Bone marrow (tissue), 2 donors: Measurements from ENCODE around the gene ZNF684.
"Not testable (repeated sequence)": the region's sequence is repeated elsewhere in the genome, so short reads cannot be mapped to it uniquely, and the experiment has no call there.

Source experiments
- DNase-seq, 2 donors: peaks; one replicate each; lab custom pipeline; 2025; lab: John Stamatoyannopoulos, UW

The ZNF684 gene

GRCh38 chr1:40531381-40532061 lies at the start of gene ZNF684:
Gene ZNF684 (plus strand): TSS chr1:40531637. CDS start chr1:40533167, 1,530 bp downstream.
- DNase-seq, result peak; percentile 62 to 88

DNA sequence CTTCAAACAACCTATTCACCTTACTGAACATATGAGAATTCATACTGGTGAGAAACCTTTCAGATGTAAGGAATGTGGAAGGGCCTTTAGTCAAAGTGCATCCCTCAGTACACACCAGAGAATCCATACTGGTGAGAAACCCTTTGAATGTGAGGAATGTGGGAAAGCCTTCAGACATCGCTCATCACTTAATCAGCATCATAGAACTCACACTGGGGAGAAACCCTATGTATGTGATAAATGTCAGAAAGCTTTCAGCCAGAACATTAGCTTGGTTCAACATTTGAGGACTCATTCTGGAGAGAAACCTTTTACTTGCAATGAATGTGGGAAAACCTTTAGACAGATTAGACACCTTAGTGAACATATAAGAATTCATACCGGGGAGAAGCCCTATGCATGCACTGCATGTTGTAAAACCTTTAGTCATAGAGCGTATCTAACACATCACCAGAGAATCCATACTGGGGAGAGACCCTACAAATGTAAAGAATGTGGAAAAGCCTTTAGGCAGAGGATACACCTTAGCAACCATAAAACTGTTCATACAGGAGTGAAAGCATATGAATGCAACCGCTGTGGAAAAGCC lies 36.0 kb upstream of the ZNF684 start:
- DNase-seq, result no peak

GRCh38 chr1:40502651-40503050 lies 28.8 kb upstream of the ZNF684 start:
- not testable (repeated sequence) for DNase-seq

DNA sequence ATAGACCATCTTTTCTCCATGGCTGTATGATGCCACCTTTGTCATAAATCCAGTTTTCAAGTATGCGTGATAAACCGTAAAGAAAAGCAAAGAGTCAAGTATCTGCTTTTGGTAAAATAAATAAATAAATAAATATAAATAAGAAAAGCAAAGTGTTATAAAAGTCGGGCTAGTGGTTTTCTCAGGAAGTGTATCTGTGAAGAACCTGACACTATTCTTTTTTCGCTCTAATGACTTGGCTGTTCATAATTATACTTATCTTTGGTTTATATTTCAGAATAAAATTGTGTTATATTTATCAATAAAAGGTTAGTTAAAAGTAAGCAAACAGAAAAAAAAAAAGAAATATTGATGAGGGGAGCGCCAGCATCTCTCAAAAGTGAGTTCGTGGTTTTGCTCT lies 23.5 kb upstream of the ZNF684 start:
- no peak for DNase-seq

GRCh38 chr1:40508375-40509341 lies 22.8 kb upstream of the ZNF684 start, which contains the start of gene EXO5:
Gene EXO5 (plus strand): TSS chr1:40508767. CDS start chr1:40514545, 5,778 bp downstream.
- DNase-seq, result peak; percentile 59 to 65

DNA sequence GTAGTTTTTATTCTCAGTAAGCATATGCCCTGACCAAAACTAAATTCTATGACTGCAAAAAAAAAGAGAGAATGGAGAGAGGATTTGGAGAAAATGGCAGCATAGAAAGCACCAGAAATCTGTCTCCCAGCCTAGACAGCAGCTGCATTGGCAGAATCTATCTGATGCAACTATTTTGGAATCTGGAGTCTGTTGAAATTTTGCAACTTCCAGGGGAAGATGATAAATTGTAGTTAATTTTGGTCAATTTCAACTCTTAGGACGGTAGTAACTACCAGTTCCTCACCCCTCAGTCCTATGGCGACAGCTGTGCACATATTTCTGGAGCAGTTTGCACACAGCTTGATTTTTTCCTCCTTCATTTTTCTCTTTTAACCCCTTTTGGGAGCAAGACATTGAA lies 11.9 kb upstream of the ZNF684 start:
- DNase-seq, result no peak

DNA sequence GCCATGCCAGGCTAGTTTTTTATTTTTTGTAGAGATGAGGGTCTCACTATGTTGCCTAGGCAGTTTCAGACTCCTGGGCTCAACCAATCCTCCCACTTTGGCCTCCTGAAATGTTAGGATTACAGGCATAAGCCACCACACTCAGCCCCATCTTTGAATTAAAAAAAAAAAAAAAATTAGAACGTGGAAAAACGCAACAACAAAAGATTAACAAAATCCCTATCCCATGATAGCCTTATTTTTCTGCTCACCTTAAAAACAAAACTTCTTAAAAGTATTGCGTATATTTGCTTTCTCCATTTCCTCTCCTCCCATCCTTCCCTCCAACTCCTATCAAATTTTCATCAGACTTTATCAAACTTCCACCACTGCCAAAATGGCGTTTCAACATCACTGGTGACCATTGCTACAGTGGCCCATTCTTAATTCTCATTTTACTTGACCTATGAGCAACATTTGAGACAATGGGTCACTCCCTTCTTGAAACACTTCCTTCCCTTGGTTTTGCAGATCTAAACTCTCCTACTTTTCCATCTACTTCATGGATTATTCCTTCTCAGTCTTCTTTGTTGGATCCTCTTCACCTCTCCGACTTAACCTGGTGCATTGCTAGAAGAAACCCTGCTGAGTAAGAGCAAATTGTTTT lies 579 bp upstream of the ZNF684 start:
- no peak for DNase-seq

DNA sequence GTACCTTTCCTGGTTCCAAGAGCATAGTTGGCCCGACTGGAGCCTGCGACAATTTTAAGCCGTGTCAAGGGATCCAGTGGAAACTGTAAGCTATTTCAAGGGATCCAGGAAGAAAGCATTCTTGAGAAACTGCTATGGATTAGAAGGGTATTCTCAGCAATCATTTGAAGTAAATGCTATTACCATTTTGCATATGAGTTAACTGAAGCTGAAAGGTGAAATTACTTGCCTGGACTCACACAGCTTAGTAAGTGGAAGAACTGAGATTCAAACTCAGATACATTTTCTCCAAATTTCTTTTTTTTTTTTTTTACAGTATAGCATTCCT lies 589 bp downstream of the ZNF684 start:
- no peak for DNase-seq

DNA sequence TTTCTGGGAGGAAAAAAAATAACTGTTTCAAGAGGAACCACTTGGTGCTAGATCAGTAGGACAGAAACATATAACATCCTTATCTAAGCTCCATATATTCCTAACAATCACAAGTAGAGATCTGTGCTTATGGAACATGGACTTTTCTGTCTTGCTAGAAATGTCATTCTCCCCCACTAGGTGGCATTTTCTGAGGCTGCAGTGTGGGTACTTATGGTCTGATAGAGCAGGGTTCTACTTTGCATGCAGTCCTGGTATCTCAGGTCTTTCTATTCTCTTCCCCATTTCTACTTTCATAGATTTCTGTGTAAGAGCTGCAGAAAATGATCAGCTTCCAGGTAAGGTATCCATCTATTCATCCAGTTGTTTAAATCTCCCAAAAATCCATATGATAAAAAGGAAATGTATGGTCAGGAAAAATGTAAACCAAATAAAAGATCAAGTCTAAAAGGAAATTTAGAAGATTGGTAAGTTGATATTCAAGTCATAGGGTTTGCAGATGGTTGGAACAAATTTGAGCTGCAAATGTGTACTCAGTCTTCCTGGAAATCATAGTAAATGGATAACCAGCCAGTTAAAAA lies 1.5 kb downstream of the ZNF684 start:
- DNase-seq, result peak in 1 of 2 donors; percentile 11

DNA sequence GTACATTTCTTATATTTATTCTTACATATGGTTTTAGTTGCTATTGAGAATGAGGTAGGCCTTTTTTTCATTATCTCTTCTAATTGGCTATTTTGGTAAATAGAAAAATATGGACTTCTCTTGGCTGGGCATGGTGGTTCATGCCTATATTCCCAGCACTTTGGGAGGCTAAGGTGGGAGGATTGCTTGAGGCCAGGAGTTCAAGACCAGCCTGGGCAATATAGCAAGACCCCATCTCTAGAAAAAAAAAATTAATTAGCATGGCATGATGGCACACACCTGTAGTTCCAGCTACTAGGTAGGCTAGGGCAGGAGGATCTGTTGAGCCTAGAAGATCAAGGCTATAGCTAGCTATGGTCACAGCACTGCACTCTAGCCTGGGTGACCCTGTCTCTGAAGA lies 3.2 kb downstream of the ZNF684 start:
- DNase-seq, result no peak

- DNase-seq, result no peak
These were observed 4.3 kb downstream of the ZNF684 start for GRCh38 chr1:40535732-40536131.

DNA sequence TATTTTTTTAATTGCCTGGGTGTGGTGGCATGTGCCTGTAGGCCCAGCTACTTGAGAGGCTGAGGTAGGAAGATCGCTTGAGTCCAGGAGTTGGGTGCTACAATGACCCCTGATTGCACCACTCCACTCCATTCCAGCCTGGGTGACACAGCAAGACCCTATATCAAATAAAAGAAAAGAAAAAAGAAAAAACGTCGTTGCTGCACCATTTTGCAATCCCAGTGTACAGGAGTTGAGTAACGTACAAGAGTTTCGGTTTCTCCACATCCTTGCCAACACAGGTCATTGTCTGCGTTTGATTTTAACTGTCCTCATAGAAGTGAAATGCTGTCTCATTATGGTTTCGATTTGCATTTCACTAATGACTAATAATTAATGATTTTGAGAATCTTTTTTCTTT lies 7.9 kb downstream of the ZNF684 start:
- DNase-seq, result no peak

- DNase-seq, result no peak
These were observed 15.5 kb downstream of the ZNF684 start for GRCh38 chr1:40546957-40547356.

- no peak for DNase-seq
These were observed 21.6 kb downstream of the ZNF684 start for GRCh38 chr1:40553017-40553416.

DNA sequence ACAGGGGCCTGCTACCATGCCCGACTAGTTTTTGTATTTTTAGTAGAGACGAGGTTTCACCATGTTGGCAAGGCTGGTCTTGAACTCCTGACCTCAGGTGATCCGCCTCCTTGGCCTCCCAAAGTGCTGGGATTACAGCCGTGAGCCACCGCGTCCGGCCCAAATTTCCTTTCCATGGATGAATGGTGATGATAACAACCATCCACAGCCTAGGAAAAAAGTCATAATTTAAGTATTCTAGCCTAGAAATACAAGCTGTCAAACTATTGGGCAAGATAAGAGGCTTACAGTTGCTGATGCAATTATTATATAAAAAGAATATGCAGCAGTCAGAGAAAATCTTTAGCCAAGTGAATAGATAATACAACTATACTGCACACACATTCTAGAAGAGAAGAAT lies 23.4 kb downstream of the ZNF684 start:
- DNase-seq, result not testable (repeated sequence)

DNA sequence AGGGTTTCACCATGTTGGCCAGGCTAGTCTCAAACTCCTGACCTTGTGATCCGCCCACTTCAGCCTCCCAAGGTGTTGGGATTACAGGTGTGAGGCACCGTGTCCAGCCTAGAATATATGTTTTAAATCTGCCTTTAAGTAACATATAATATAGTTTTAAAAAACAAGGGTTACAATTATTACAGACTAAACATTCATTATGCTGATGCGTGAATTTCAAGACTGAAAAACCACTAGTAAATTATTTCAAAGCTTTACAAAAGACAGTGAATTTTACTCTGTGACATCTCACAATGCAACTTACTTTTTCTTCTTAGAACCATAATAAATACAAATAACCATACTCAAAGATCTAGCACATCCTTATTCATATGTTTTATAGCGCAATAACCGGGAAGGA lies 24.7 kb downstream of the ZNF684 start:
- DNase-seq, result no peak

GRCh38 chr1:40558241-40558640 lies 26.8 kb downstream of the ZNF684 start:
- DNase-seq, result not testable (repeated sequence)

- no peak for DNase-seq
These were observed 30.7 kb downstream of the ZNF684 start for GRCh38 chr1:40562185-40562584.

DNA sequence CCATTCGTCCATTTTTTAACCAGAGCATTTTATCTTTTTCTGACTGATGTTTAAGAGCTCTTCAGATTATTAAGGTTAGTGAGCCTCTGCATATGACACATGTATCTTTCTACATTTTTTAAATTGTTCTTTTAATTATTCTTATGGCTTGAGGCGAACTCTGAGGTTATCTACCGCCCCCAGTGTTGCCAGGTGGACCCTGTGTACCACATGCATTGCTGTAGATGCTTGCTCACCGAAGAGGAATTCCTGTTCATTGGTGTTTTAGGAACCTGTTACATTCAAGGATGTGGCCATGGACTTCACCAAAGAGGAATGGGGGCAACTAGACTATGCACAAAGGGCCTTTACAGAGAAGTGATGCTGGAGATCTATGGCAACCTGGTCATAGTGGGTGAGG lies 31.8 kb downstream of the ZNF684 start:
- DNase-seq, result no peak

- DNase-seq, result no peak
These were observed 33.1 kb downstream of the ZNF684 start for GRCh38 chr1:40564506-40564905.

GRCh38 chr1:40564913-40565312 lies 33.5 kb downstream of the ZNF684 start:
- no peak for DNase-seq

GRCh38 chr1:40567825-40568224 lies 36.4 kb downstream of the ZNF684 start:
- no peak for DNase-seq
